Heart left ventricle (tissue), 16 donors: Measurements from ENCODE around the gene TARDBP. TPM values are rescaled to one million over a fixed set of nuclear protein-coding genes. Genes with fewer than 3 reads are reported as not detected.

Source experiments
- ATAC-seq, 4 donors: fragments of 200-7000 bp; cut with Tn5 transposase; one replicate each; pipeline ENCODE4 v1.9.1; 2020 to 2022; ENCODE audit warnings: moderate library complexity in 4 of 4, mild to moderate bottlenecking in 3 of 4, moderate number of reproducible peaks in 1 of 4
- DNase-seq, 5 donors: peaks; one replicate each; pipeline ENCODE4 v3.0.0-alpha.2; 2020
- H3K27ac ChIP-seq, 12 donors: fragments of 200-600 bp; sonication (generic) in 4 of 12; one replicate each; pipeline versions ENCODE4 v1.5.0 to v1.8.0; 2016 to 2022; ENCODE audit warnings: mild to moderate bottlenecking in 2 of 12
- H3K27me3 ChIP-seq, 9 donors: fragments of 200-600 bp; sonication (generic) in 2 of 9; one replicate each; pipeline versions ENCODE4 v1.5.1 to v1.8.0; 2016 to 2022; ENCODE audit warnings: mild to moderate bottlenecking in 3 of 9
- H3K36me3 ChIP-seq, 9 donors: fragments of 200-600 bp; sonication (generic) in 2 of 9; one replicate each; pipeline versions ENCODE4 v1.5.0 to v1.8.0; 2018 to 2022; ENCODE audit warnings: mild to moderate bottlenecking in 2 of 9
- H3K4me1 ChIP-seq, 12 donors: fragments of 200-600 bp; sonication (generic) in 4 of 12; one replicate each; pipeline versions ENCODE4 v1.5.0 to v1.8.0; 2016 to 2022; ENCODE audit warnings: mild to moderate bottlenecking in 3 of 12
- H3K4me3 ChIP-seq, 12 donors: fragments of 200-600 bp; sonication (generic) in 4 of 12; one replicate each; pipeline versions ENCODE4 v1.5.0 to v1.8.0; 2017 to 2022; ENCODE audit warnings: mild to moderate bottlenecking in 9 of 12, moderate library complexity in 4 of 12
- H3K9me3 ChIP-seq, 12 donors: fragments of 200-600 bp; sonication (generic) in 4 of 12; one replicate each; pipeline versions ENCODE4 v1.5.0 to v1.8.0; 2016 to 2022; ENCODE audit warnings: mild to moderate bottlenecking in 1 of 12
- POLR2A ChIP-seq, 2 donors: fragments of 450-650 bp; IDR thresholded peaks; one replicate each; pipeline ENCODE4 v1.6.1; 2017; ENCODE audit warnings: antibody characterized with exemption in 2 of 2, mild to moderate bottlenecking in 2 of 2, moderate library complexity in 2 of 2
- whole genome bisulfite sequencing, 4 donors: extraction: QIAGEN DNeasy Blood & Tissue Kit in 2 of 4; methylation state at CpG; one replicate each; pipeline versions ENCODE4 v1.1.5 to v1.1.7; 2013 to 2018; 5-methylcytosine and 5-hydroxymethylcytosine counted together
- intact Hi-C, 10 donors: fragments of 100-400 bp; cut with DNase I; formaldehyde crosslinking; loops; one replicate each; pipeline versions ENCODE4 v1.11.1 to v1.14.2; 2022
- polyA plus RNA-seq, 2 donors: library from polyadenylated mRNA; stranded (reverse); fragments of 200-250 nt; gene quantifications; one replicate each; pipeline ENCODE4 v1.2.3, GENCODE V29; 2013
- total RNA-seq, 9 donors: library from RNA; depleted of rRNA in 2 of 9; stranded (reverse); fragments of >200 nt in 2 of 9; fragmentation: NEBNext Ultra II Directional in 3 of 9; extraction: Animal tissue kit (Norgen Biotek cat#: 25700) in 3 of 9; gene quantifications; one replicate each; pipeline versions ENCODE4 v1.1.0 to v1.2.4, GENCODE V29; 2016 to 2023
- TF ChIP-seq, protein P1 (sequence below), 12 donors: fragments of 200-600 bp; sonication (generic) in 4 of 12; IDR thresholded peaks; one replicate each; pipeline versions ENCODE4 v1.5.0 to v1.8.0; 2018 to 2022; ENCODE audit warnings: antibody characterized with exemption in 12 of 12, mild to moderate bottlenecking in 5 of 12
- donor health status: ischemic (EF 13 %, LVEDD 7.1; RV severe dilation, severe dysfunction).
- donor health status: healthy with polysubstance abuse.
- donor health status: DM: no; HTN: yes; CAD: no.
- donor health status: DM: no; HTN: no; CAD: no.
- donor health status: ischemic (EF 25% LVEDD 6.9; RV normal size, moderate dysfunction).
- donor health status: ischemic (EF 25% LVEDD 5.7; RV mildly dilated, moderate dysfunction).
- donor health status: healthy.
- donor health status: DM: yes; HTN: yes; CAD: no.
- donor health status: ischemic (EF 35%, LVEDD 5.7; RV mildly dilated, moderate dysfunction).
- donor health status: nonischemic (EF 11% LVEDD 7.7; RV severe dilation, severe dysfunction).
- donor health status: DM: yes; HTN: yes; CAD: no.
- donor health status: PGD.
- donor health status: ischemic (EF 29% LVEDD 5.4; RV normal size, mild dysfunction).
- donor health status: nonischemic (EF 23%, LVEDD 6.1; RV moderate dilation, normal function).

Gene TARDBP
- total and polyA plus RNA-seq, 11 donors, result 66.3 to 138 (median 103) TPM

DNA sequence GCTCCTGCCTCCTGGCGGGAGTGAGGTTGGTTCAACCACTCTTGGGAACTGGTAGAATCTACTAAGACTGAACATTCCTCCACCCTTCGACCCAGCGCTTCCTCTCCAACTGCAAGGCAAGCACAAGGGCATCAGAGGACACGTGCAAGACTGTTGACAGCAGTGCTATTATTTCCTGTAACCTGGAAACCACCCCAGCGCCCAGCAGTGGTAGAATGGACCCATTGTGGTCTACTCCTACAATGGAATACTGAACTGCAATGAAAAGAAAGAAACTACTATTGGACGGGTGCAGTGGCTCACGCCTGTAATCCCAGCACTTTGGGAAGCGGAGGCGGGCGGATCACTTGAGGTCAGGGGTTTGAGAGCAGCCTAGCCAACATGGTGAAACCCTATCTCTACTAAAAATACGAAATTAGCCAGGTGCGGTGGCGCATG is 33.0 kb upstream of the TARDBP start:
- Histone ChIP-seq H3K4me3 (no peak overlapping the region), H3K4me1 (peaks cover 0 to 27% (median 14%) of the 10 kb centered on the region in 12 donors), H3K27me3 (peaks cover 0 to 23% (median 0%) of the 10 kb centered on the region in 9 donors), H3K36me3 (no peaks in the 10 kb centered on the region), H3K9me3 (no peaks in the 10 kb centered on the region), H3K27ac (peak overlapping the region in 9 of 12 donors; percentile 38 to 76 (median 49))
- WGBS, 4 donors, result 55 to 66% (median 60%) methylated on average over 13 of the region's 13 CpGs
- intact Hi-C loops, result no loop called here
- ATAC-seq, result peak; percentile 52 to 64 (median 60)
- DNase-seq, result peak in 4 of 5 donors; percentile 40 to 65 (median 54)
- TF ChIP-seq, protein P1, sequence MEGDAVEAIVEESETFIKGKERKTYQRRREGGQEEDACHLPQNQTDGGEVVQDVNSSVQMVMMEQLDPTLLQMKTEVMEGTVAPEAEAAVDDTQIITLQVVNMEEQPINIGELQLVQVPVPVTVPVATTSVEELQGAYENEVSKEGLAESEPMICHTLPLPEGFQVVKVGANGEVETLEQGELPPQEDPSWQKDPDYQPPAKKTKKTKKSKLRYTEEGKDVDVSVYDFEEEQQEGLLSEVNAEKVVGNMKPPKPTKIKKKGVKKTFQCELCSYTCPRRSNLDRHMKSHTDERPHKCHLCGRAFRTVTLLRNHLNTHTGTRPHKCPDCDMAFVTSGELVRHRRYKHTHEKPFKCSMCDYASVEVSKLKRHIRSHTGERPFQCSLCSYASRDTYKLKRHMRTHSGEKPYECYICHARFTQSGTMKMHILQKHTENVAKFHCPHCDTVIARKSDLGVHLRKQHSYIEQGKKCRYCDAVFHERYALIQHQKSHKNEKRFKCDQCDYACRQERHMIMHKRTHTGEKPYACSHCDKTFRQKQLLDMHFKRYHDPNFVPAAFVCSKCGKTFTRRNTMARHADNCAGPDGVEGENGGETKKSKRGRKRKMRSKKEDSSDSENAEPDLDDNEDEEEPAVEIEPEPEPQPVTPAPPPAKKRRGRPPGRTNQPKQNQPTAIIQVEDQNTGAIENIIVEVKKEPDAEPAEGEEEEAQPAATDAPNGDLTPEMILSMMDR (IDR thresholded peaks at IDR 0.05), result no peak
- no peak for TF ChIP-seq POLR2A (IDR thresholded peaks at IDR 0.05)

DNA sequence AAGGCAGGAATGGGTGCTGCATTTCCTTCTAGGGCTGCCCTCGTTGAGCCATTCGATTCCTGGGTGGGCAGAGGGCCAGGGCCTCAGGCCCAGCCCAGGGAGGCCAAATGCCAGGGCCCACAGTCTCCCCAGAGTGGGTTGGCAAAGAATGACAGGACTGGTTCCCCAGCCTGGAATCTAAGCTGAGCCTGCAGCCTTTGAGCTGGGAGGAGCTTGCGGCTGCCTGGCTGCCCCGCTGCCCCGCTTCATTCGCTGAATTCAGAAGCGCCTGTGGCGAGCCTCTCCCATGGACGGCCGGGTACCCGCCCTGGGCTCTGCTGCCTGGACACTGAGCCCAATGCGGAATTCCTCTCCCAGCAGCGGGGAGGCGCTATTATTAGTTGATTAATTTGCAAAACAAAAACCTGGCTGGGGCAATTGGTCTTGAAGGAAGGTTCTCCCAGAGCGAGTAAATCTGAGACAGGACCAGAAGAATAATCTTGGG is 32.3 kb upstream of the TARDBP start:
- ATAC-seq (peak; percentile 90 to 94 (median 92)), DNase-seq (peak; percentile 73 to 91 (median 85))
- Histone ChIP-seq H3K27me3 (peaks cover 0 to 23% (median 0%) of the 10 kb centered on the region in 9 donors), H3K27ac (peak overlapping the region in 9 of 12 donors; percentile 38 to 76 (median 49)), H3K36me3 (no peaks in the 10 kb centered on the region), H3K4me3 (peak overlapping the region in 9 of 12 donors; percentile 2 to 42 (median 29)), H3K9me3 (no peaks in the 10 kb centered on the region), H3K4me1 (peaks cover 0 to 27% (median 14%) of the 10 kb centered on the region in 12 donors)
- WGBS, 4 donors, result 9 to 14% (median 11%) methylated on average over 9 to 15 of the region's 15 CpGs
- TF ChIP-seq, protein P1 (IDR thresholded peaks at IDR 0.05), result peak in 11 of 12 donors; percentile 16 to 53 (median 32)
- no peak for TF ChIP-seq POLR2A (IDR thresholded peaks at IDR 0.05)
- intact Hi-C loops, result no loop called here

DNA sequence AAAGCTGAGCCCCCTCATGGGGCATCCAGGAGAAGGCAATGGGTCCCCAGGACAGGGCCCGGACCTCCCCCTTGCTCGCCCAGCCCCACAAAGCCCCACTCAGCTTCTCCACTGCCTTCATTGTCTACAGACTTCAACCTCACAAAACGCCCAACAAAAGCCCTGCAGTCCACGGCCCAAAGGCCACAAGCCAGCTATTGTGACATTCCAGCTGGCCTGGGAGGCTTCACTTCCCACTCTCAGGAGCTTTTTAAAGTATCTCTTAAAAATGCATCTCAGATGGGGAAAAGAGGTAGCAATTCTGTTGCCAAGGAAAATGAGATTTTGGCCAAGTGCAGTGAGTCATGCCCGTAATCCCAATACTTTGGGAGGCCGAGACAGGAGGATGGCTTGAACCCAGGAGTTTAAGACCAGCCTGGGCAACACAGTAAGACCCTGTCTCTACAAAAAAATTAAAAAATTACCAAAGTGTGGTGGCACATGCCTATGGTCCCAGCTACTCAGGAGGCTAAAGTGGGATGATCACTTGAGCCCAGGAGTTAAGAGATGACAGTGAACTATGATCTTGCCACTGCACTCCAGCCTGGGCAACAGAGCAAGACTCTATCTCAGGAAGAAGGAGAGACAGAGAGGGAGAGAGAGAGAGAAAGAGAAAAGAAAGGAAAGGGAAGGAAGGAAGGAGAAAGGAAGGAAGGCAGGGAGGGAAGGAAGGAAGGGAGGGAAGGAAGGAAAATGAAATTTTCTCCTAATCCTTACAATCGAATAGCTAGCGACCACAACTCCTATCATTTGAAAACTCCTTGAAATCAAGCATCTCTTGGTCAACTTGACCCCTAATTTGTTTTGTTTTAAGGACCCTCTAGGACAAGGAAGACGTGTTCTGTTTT is 31.4 kb upstream of the TARDBP start:
- Histone ChIP-seq H3K4me1 (peaks cover 0 to 26% (median 14%) of the 10 kb centered on the region in 12 donors), H3K4me3 (peak overlapping the region in 4 of 12 donors; percentile 10 to 42 (median 27)), H3K36me3 (no peaks in the 10 kb centered on the region), H3K9me3 (no peaks in the 10 kb centered on the region), H3K27ac (peak overlapping the region in 6 of 12 donors; percentile 6 to 76 (median 54)), H3K27me3 (peaks cover 0 to 23% (median 0%) of the 10 kb centered on the region in 9 donors)
- peak in 2 of 4 donors; percentile 30 to 32 for ATAC-seq
- TF ChIP-seq POLR2A (IDR thresholded peaks at IDR 0.05), result no peak
- TF ChIP-seq, protein P1 (IDR thresholded peaks at IDR 0.05), result no peak
- WGBS, 4 donors, result 64 to 72% (median 69%) methylated on average over 9 of the region's 9 CpGs
- intact Hi-C loops, result no loop called here
- DNase-seq, result peak in 3 of 5 donors; percentile 45 to 67 (median 57)

DNA sequence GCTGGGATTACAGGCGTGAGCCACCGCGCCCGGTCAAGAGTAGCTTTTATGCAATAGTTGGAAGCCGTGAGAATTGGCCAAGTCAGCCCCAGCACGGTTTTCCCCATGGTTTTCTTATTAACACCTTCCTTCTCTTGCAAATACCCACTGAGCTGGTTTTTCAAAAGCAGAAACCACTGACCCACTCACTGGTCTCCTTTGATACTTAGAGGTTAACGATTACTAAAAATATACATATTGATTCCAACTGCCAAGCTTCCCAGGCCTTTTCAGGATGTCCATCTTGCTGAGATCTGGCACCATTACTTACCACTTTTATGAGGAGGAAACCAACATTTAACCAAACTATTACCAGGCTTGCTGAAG is 25.9 kb upstream of the TARDBP start:
- WGBS, 4 donors, result 71 to 85% (median 77%) methylated on average over 7 of the region's 7 CpGs
- Histone ChIP-seq H3K9me3 (no peaks in the 10 kb centered on the region), H3K4me1 (no peaks in the 10 kb centered on the region), H3K27ac (no peak overlapping the region), H3K36me3 (no peaks in the 10 kb centered on the region), H3K4me3 (no peak overlapping the region), H3K27me3 (peaks cover 0 to 14% (median 0%) of the 10 kb centered on the region in 9 donors)
- DNase-seq (no peak), ATAC-seq (no peak)
- intact Hi-C loops, result no loop called here
- TF ChIP-seq POLR2A (IDR thresholded peaks at IDR 0.05), result no peak
- TF ChIP-seq, protein P1 (IDR thresholded peaks at IDR 0.05), result no peak
